ENCODE data around the gene ST6GALNAC5. TPM values are rescaled to one million over a fixed set of nuclear protein-coding genes. Genes with fewer than 3 reads are reported as not detected.

Gene ST6GALNAC5
- polyA plus RNA-seq, 3 donors: 2.4 to 3.2 (median 3.2) TPM

DNA sequence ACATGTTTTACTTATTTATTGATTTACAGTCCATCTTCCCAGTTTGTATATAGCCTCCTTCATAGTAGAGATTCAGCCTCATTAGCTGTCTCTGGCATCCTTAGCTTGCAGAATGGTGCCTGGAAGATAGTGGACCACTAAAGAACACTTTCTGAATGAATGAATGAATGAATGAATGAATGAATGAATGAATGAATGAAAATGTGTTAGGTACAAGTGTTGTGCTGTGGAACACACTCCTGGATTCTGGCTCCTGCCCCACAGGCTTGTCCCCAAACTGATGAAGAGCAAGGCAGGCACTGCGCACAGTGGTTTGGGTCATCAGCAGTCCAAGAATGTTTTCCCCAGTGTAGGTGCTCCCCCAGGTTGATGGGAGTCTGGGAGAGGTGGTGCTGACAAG, 159.4 kb downstream of the ST6GALNAC5 start:
- no peak for DNase-seq (ENCODE audit: extremely low read depth in 1 of 11, low read depth in 9 of 11, low spot score in 4 of 11)

DNA sequence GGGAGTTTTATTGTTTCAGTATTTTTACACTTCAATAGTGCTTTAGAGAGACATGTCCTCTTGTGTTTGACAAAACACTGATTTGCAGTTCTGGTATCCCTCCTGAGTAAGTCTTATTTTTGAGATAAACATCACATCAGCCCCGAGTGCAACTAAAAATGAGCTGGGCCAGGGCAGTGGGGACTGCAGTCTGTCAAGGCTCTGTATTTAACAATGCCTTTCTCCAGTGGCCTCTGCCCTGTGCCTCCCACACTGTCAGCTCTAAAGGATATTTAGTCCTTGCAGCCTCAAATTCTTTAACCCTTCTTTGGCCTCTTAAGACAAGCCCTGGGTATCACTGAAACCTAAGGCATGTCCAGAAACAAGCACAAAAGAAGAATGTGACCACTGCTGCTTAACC, 160.6 kb downstream of the ST6GALNAC5 start:
- no peak for DNase-seq (ENCODE audit: extremely low read depth in 1 of 11, low read depth in 9 of 11, low spot score in 4 of 11)

GRCh38 chr1:77030401-77031105, 163.3 kb downstream of the ST6GALNAC5 start:
- DNase-seq (ENCODE audit: extremely low read depth in 1 of 11, low read depth in 9 of 11, low spot score in 4 of 11): no peak

DNA sequence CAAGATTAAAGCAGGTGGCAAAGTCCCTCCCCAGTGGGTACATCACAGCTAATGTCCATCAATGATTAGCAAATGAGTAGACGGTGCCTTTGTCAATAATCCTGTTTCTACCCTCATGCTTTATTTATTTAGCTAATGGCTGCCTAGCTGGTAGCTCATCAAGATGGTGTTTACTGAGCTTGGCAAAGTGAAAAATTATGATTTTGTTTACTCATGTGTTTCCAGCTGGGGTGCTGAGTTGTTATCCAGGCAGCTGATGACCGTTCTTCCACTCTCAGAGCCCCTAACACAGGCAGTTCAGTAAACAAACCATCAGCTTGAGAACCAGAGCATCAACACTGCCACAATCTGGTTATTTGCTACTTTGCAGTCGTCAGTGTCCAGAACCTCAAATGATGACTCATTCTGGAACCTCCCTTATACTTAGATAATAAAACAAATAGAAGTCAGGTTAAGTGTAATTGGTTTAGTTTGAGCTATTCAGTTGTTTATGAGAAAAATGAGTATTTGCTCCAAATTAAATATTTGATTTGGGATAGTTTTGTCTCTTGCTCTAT, 163.9 kb downstream of the ST6GALNAC5 start:
- DNase-seq (ENCODE audit: extremely low read depth in 1 of 11, low read depth in 9 of 11, low spot score in 4 of 11): no peak

DNA sequence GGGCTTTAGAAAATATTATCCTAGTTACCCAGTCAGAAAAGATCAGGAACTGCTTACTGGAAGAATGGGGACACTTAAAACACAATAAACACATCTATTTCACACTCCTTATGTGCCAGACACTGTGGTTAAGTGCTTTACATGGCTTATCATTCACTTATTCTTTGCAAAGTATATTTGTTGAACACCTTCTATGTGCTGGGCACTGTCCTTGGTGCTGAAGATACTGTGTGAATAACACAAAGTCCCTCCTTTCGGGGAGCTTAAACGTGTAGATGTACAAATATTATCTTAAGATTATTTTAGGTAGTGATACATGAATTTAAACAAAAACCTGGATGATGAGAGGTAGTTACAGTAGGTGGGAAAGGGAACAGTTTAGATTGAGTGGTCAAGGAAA, 169.3 kb downstream of the ST6GALNAC5 start:
- DNase-seq (ENCODE audit: extremely low read depth in 1 of 11, low read depth in 9 of 11, low spot score in 4 of 11): peak in 2 of 11 donors; percentile 6 to 9

DNA sequence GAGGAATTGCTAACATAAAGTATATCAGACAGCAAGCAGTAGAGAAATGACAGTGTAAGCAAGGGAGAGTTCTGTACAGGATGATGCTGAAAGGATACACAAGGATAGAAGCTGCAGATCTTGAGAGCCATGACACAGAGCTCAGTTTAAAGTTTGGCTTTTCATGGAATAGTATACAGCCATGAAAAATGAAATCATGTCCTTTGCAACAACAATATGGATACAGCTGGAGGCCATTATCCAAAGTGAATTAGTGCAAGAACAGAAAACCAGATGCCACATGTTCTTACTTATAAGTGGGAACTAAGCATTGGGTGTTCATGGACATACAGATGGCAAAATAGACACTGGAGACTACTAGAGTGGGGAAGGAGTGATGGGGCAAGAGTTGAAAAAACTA, 169.8 kb downstream of the ST6GALNAC5 start:
- DNase-seq (ENCODE audit: extremely low read depth in 1 of 11, low read depth in 9 of 11, low spot score in 4 of 11): no peak

DNA sequence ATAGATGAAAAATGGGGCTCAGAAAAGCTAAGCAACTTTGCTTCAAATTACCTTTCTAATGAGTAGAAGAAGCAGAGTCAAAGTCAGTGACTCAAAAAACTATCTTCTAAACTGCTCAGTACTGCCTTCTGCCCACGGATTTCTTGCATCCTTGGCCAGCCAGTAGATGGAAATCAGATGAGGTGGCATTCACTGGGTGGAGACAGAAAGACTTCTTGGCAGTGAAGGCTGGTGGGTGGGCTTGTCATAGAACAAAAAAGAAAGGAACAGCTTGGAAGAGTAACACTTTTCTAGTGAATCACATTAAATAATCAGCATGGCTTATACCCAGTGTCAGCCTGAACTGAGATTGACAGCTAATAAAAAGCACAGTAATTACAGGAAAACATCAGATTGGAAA, 170.7 kb downstream of the ST6GALNAC5 start:
- DNase-seq (ENCODE audit: extremely low read depth in 1 of 11, low read depth in 9 of 11, low spot score in 4 of 11): no peak

DNA sequence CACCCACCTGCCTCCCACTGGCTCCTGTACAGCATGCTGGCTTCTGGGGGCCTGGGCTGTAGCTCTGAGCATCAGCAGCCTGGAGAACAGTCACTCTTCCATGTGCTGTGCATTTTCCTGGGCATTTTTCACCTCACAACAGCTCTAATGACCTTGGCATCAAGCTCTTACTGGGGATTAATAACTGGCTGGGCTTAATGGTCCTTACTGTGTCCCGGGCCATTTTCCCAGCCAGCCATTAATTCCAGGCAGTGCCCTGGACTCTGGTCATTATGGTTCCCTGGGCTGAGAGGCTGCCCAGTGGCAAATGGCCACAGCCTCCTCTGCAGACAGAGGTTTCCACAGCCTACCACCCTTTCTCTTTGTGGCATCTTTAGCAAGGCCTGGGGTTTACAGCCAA, 171.8 kb downstream of the ST6GALNAC5 start:
- DNase-seq (ENCODE audit: extremely low read depth in 1 of 11, low read depth in 9 of 11, low spot score in 4 of 11): no peak

DNA sequence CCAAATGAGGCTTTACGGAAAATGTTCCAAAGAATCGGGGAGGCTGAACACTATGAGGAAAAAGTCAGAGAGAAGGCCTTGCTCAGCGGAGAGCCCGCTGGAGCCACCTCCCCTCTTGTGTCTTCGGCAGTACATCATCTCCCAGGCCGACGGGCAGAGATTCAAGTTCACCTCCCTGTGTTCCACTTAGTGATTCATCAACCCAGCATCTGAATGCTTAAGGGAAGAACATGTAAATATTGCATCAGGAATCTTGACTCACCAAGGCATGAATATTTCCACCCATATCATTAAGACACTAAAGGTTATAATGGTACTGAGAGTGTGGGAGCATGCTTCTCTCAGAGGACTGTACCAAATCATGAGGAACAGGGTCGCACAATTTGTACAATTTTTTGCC, 172.5 kb downstream of the ST6GALNAC5 start:
- DNase-seq (ENCODE audit: extremely low read depth in 1 of 11, low read depth in 9 of 11, low spot score in 4 of 11): no peak

- no peak for DNase-seq (ENCODE audit: extremely low read depth in 1 of 11, low read depth in 9 of 11, low spot score in 4 of 11)
These were observed 173.5 kb downstream of the ST6GALNAC5 start for GRCh38 chr1:77040826-77041225.

DNA sequence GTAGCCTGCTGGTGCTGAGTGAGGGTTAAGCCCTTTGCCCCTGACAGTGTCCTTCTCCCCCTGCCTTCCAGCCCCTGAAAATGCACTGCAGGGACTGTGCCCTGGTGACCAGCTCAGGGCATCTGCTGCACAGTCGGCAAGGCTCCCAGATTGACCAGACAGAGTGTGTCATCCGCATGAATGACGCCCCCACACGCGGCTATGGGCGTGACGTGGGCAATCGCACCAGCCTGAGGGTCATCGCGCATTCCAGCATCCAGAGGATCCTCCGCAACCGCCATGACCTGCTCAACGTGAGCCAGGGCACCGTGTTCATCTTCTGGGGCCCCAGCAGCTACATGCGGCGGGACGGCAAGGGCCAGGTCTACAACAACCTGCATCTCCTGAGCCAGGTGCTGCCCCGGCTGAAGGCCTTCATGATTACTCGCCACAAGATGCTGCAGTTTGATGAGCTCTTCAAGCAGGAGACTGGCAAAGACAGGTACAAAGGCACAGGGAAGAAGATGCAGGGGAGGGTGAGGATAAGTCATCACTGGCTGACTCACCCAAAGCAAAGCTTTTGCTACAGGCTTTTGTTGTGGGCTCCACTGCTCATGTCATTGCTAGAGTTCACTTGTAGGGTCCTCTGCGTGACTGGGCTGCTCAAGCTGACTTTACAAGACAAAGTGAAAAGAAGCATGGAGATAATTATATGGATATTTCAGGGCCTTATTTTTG, 177.0 kb downstream of the ST6GALNAC5 start:
- DNase-seq (ENCODE audit: extremely low read depth in 1 of 11, low read depth in 9 of 11, low spot score in 4 of 11): no peak

- DNase-seq (ENCODE audit: extremely low read depth in 1 of 11, low read depth in 9 of 11, low spot score in 4 of 11): no peak
These were observed 180.3 kb downstream of the ST6GALNAC5 start for GRCh38 chr1:77047575-77047974.

- DNase-seq (ENCODE audit: extremely low read depth in 1 of 11, low read depth in 9 of 11, low spot score in 4 of 11): no peak
These were observed 180.8 kb downstream of the ST6GALNAC5 start for GRCh38 chr1:77047978-77048614.

DNA sequence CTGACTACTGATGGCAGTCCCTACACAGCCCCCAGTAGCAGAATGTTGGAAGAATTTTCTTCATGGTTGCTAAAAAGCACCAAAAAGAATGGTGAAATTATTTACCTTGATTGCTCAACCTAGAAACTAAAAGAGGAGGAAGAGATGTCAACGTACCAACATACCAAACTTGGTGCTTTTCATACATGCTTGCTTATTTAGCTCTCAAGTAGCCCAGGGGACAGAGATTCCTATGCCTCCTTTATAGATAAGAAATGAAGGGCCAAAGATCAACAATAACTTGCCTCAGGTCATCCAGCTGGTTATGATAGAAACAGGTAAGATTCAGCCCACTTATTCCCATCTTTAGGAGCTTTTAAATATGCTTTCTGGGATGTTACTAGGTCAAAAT, 181.3 kb downstream of the ST6GALNAC5 start:
- DNase-seq (ENCODE audit: extremely low read depth in 1 of 11, low read depth in 9 of 11, low spot score in 4 of 11): no peak

GRCh38 chr1:77051425-77051824, 184.1 kb downstream of the ST6GALNAC5 start:
- DNase-seq (ENCODE audit: extremely low read depth in 1 of 11, low read depth in 9 of 11, low spot score in 4 of 11): no peak

DNA sequence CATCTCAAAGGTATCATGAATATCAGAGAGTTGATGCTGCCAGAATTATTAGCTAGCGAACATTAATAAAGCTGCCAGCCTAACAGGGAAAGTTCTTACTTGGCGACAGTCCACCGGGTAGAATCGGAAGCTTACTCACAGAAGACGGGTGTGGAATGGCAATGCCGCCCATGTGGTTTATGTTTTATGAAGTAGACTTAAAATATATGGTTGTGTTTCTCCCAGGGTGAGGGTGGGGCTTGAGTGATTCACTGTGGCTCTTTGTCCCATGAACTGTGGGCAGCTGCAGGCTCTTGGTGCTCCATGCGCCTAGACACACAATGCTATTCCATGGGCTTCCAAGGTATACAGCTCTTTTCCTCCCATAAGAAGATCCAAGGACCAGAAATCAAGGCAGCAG, 189.2 kb downstream of the ST6GALNAC5 start:
- DNase-seq (ENCODE audit: extremely low read depth in 1 of 11, low read depth in 9 of 11, low spot score in 4 of 11): no peak

- no peak for DNase-seq (ENCODE audit: extremely low read depth in 1 of 11, low read depth in 9 of 11, low spot score in 4 of 11)
These were observed 190.8 kb downstream of the ST6GALNAC5 start for GRCh38 chr1:77057994-77058585.

DNA sequence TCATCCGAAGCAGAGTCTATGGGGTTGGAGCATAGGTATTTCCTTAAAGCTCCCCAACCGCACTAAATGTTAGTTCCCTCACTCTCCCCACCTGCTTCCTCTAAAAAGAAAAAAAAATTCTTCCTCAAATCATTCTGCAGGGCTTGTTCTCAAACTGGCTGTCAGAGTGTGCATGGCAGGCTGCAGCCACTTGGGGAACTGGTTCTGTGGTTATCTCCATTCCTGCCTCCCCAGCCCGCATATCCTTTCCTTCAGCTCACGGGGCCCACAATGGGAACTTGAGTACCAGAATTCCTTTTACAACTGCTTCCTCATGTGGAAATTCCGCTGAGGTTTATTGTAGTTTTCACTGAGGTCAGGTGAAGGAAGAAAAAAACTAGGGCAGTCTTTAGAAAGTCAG, 192.7 kb downstream of the ST6GALNAC5 start:
- DNase-seq (ENCODE audit: extremely low read depth in 1 of 11, low read depth in 9 of 11, low spot score in 4 of 11): no peak

GRCh38 chr1:77061162-77061561, 193.9 kb downstream of the ST6GALNAC5 start:
- DNase-seq (ENCODE audit: extremely low read depth in 1 of 11, low read depth in 9 of 11, low spot score in 4 of 11): no peak

- no peak for DNase-seq (ENCODE audit: extremely low read depth in 1 of 11, low read depth in 9 of 11, low spot score in 4 of 11)
These were observed 195.8 kb downstream of the ST6GALNAC5 start for GRCh38 chr1:77063118-77063517.

Measured in renal cortex interstitium (tissue), 11 donors.